ENCODE measurements around the gene NTM. TPM values are rescaled to one million over a fixed set of nuclear protein-coding genes. Genes with fewer than 3 reads are reported as not detected.

The NTM gene
- total and polyA plus RNA-seq, 2 experiments from 2014 or later, result 2.2 to 4.9 TPM

GRCh38 chr11:131533149-131533548 lies 162.7 kb downstream of the NTM start:
- Histone ChIP-seq H3K79me2 (no peaks in the 10 kb centered on the region), H3K9me2 (replicated peaks; ENCODE audit: insufficient read depth) (no peaks in the 10 kb centered on the region), H3K4me2 (no peak overlapping the region), H3K4me1 (ENCODE audit: insufficient read depth) (no peaks in the 10 kb centered on the region), H2AFZ (no peak overlapping the region), H3K27ac (no peak overlapping the region), H3K9me3 (ENCODE audit: low read depth) (no peaks in the 10 kb centered on the region), H3K36me3 (replicated peaks; ENCODE audit: insufficient read depth, low read depth) (no peaks in the 10 kb centered on the region), H3K27me3 (peaks cover 49% of the 10 kb centered on the region), H4K20me1 (ENCODE audit: insufficient read depth, poor library complexity, severe bottlenecking) (no peaks in the 10 kb centered on the region), H3K4me3 (no peak overlapping the region)
- TF ChIP-seq CTCF (IDR thresholded peaks at IDR 0.05; ENCODE audit: poor library complexity) (no peak), EZH2phosphoT487 (IDR thresholded peaks at IDR 0.05; ENCODE audit: low read depth, severe bottlenecking, unreplicated experiment) (no peak), EZH2 (IDR thresholded peaks at IDR 0.05; ENCODE audit: borderline replicate concordance) (no peak)
- WGBS (ENCODE audit: low lambda C conversion rate, missing lambda C conversion rate), result 82% methylated on average over 8 of the region's 8 CpGs
- DNase-seq (ENCODE audit: low spot score), result no peak

- WGBS (ENCODE audit: low lambda C conversion rate, missing lambda C conversion rate), result 85% methylated on average over 6 of the region's 6 CpGs
- TF ChIP-seq EZH2phosphoT487 (IDR thresholded peaks at IDR 0.05; ENCODE audit: low read depth, severe bottlenecking, unreplicated experiment) (no peak), EZH2 (IDR thresholded peaks at IDR 0.05; ENCODE audit: borderline replicate concordance) (no peak), CTCF (IDR thresholded peaks at IDR 0.05; ENCODE audit: poor library complexity) (no peak)
- H3K27me3 ChIP-seq, result peaks cover 45% of the 10 kb centered on the region
These were observed 163.6 kb downstream of the NTM start for GRCh38 chr11:131533998-131534397.

GRCh38 chr11:131534611-131535010 lies 164.2 kb downstream of the NTM start:
- no peaks in the 10 kb centered on the region for H3K9me2 ChIP-seq (replicated peaks; ENCODE audit: insufficient read depth)
- H3K4me1 ChIP-seq (ENCODE audit: insufficient read depth), result no peaks in the 10 kb centered on the region
- H2AFZ ChIP-seq, result no peak overlapping the region
- peaks cover 39% of the 10 kb centered on the region for H3K27me3 ChIP-seq
- no peaks in the 10 kb centered on the region for H3K9me3 ChIP-seq (ENCODE audit: low read depth)
- TF ChIP-seq CTCF (IDR thresholded peaks at IDR 0.05; ENCODE audit: poor library complexity), result no peak
- H3K79me2 ChIP-seq, result no peaks in the 10 kb centered on the region
- no peaks in the 10 kb centered on the region for H3K36me3 ChIP-seq (replicated peaks; ENCODE audit: insufficient read depth, low read depth)
- DNase-seq (ENCODE audit: low spot score), result no peak
- no peak overlapping the region for H3K4me2 ChIP-seq
- WGBS (ENCODE audit: low lambda C conversion rate, missing lambda C conversion rate), result 88% methylated on average over 5 of the region's 5 CpGs
- no peak overlapping the region for H3K4me3 ChIP-seq
- no peak overlapping the region for H3K27ac ChIP-seq
- H4K20me1 ChIP-seq (ENCODE audit: insufficient read depth, poor library complexity, severe bottlenecking), result no peaks in the 10 kb centered on the region

More at GRCh38 chr11:131533998-131534397, 163.6 kb downstream of the NTM start:
- Histone ChIP-seq H3K9me2 (replicated peaks; ENCODE audit: insufficient read depth) (no peaks in the 10 kb centered on the region), H3K4me1 (ENCODE audit: insufficient read depth) (no peaks in the 10 kb centered on the region), H3K36me3 (replicated peaks; ENCODE audit: insufficient read depth, low read depth) (no peaks in the 10 kb centered on the region), H2AFZ (no peak overlapping the region), H3K4me3 (no peak overlapping the region), H3K9me3 (ENCODE audit: low read depth) (no peaks in the 10 kb centered on the region), H4K20me1 (ENCODE audit: insufficient read depth, poor library complexity, severe bottlenecking) (no peaks in the 10 kb centered on the region), H3K27ac (no peak overlapping the region), H3K4me2 (no peak overlapping the region), H3K79me2 (no peaks in the 10 kb centered on the region)
- DNase-seq (ENCODE audit: low spot score), result no peak

- WGBS (ENCODE audit: low lambda C conversion rate, missing lambda C conversion rate), result 92% methylated on average over 2 of the region's 2 CpGs
- no peaks in the 10 kb centered on the region for H3K36me3 ChIP-seq (replicated peaks; ENCODE audit: insufficient read depth, low read depth)
- H3K79me2 ChIP-seq, result no peaks in the 10 kb centered on the region
- H2AFZ ChIP-seq, result no peak overlapping the region
- no peak for DNase-seq (ENCODE audit: low spot score)
- H3K9me2 ChIP-seq (replicated peaks; ENCODE audit: insufficient read depth), result no peaks in the 10 kb centered on the region
- no peak overlapping the region for H3K4me2 ChIP-seq
- no peaks in the 10 kb centered on the region for H3K4me1 ChIP-seq (ENCODE audit: insufficient read depth)
- TF ChIP-seq EZH2 (IDR thresholded peaks at IDR 0.05; ENCODE audit: borderline replicate concordance) (no peak), EZH2phosphoT487 (IDR thresholded peaks at IDR 0.05; ENCODE audit: low read depth, severe bottlenecking, unreplicated experiment) (no peak), CTCF (IDR thresholded peaks at IDR 0.05; ENCODE audit: poor library complexity) (no peak)
- no peaks in the 10 kb centered on the region for H4K20me1 ChIP-seq (ENCODE audit: insufficient read depth, poor library complexity, severe bottlenecking)
- peaks cover 23% of the 10 kb centered on the region for H3K27me3 ChIP-seq
- no peak overlapping the region for H3K27ac ChIP-seq
- no peaks in the 10 kb centered on the region for H3K9me3 ChIP-seq (ENCODE audit: low read depth)
- no peak overlapping the region for H3K4me3 ChIP-seq
These were observed 165.7 kb downstream of the NTM start for GRCh38 chr11:131536159-131536558.

All from hepatocyte (in vitro differentiated cells).